ENCODE measurements around the gene CAMTA1.

The CAMTA1 gene

DNA sequence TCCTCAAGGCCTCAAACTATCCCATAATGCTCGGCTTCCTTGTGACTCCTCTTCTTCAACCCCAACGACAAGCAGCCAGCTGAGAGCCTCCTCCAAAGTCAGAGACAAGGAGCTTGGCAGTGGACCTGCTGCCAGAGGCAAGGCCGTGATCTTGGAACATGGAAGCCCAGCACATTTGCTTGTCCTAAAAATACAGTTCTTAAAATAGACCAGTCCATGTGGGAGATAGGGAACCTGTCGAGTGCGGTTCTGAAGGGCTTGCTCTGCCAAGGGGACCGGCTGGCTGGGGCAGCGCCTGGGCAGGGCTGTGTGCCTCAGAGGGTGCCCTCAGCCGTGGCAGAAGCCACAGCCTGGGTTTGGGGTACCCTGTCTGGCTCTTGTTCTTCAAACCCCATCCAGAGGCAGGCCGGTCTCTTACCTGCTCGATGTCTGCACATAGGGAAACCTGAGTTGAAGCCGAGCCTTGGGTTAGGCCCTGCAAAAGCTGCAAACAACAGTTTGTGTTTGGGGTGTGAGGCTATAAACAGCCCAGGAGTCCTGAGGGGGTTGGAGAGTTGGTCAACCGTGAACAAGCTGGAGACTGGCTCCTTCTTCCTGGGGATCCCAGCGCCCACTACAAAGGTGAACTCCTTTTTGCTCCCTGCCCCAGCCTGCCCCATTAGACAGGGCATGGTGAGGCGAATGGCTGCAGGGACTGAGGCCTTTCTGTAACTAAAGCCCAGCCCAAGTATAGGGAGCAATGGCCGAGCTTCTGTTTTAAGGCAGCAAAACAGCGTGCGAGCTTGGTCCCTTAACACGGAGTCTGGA lies 228.8 kb downstream of the CAMTA1 start:
- no peak for DNase-seq

DNA sequence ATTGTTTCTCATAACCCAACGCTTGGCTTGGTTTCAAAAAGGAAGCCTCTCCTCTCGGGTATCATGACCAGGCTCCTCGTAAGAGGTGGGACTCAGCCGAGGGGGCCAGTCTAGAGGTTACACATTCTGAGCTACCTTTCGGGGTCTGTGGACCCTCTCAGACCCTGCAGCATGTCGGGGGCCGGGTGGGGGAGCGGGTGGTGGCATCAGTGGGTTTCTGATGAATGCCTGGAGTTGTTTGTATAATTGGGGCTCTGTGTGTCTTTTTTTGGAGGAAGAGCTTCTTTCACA lies 229.3 kb downstream of the CAMTA1 start:
- DNase-seq = no peak

DNA sequence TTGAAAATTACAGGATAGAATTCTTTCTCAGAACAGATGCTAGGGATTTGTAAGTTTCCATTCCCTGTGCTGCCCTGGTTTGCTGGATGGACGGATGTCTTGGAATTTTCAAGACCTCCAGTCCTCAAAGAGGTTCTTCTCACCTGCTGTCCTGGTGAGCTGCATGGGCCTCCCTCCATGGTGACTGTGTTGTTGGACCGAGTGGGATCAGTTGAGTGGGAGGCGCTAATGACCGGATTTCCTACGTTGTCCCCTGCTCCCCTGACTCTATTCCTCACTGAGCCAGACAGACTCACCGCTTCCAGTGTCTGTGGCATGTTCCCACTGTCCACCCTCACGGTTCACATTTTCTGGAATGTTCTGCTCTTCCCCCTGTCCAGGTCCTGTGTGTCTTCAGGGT lies 229.8 kb downstream of the CAMTA1 start:
- DNase-seq = no peak

DNA sequence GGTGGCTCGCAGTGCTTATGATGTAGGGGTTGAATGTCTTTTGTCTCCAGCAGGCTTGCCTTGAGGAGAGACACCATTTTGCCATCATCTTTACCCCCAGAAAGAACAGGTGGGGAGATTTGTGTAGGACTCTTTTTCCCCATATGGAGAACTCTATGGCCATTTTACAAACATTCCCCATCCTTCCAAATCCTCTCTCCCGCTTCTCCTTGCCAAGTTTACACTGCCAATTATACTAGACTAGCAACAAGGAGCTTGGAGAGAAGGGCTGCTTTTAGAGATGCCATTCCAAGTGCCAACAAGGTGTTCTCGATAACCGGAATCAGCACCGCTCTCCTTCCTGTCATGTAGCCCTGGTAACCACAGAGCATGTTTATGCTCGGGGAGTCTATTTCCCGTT lies 233.1 kb downstream of the CAMTA1 start:
- no peak for DNase-seq

DNA sequence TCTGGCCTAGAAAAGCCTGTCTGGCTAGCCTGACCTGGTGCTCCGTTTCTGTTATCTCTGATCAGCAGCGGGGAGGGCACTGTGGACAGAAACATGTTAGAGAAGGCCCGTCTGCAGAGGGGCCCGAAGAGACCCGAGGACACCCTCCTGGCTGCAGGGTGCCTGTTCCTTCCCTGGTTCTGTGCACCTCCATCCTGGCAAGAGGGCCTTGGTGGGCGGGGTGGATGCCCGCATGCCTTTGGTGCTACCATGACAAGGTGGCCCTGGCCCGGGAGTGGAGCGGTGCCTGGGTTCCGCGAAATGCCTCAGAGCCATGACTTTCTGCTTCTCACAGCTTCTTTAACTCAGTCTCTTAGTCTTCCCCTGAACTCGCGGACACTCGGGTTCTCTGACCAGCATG lies 233.6 kb downstream of the CAMTA1 start:
- DNase-seq = no peak

DNA sequence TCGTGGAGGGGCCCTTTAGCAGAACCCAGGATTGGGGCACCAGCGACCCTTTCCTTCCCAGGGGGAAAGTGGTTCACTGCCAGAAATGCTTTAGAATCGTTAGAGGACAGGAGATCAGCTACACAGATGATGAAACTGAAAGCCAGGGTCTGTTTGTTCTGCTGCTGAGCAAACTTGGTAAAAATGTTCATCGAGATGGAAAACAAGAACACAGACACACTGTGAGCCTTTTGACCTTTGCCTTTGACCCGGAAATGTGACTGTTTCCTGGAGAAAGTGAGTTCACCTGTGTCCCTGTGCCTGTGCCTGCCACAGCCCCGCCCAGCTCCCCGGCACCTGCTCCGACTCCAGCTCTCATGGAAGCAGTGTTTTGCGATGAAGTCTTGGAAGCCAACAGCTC lies 234.3 kb downstream of the CAMTA1 start:
- no peak for DNase-seq

DNA sequence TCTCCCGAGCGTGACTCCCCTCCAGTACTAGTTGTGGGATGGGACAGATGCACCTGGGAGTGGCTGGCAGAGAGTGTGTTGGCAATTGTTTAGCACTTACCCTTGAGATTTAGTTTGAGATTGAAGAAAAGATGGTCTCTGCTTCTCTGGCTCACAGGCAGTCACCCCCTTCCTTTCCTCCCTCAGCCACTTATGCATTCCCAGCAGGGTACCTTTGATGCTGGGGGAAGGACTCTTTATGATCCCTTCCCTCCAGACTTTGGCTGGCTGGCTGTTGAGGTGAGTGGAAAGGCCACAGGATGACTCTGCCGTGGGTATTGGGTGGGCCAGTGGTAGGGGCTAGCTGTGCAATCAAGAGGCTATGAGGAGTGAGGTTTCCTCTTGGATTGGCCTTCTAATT lies 236.8 kb downstream of the CAMTA1 start:
- no peak for DNase-seq

DNA sequence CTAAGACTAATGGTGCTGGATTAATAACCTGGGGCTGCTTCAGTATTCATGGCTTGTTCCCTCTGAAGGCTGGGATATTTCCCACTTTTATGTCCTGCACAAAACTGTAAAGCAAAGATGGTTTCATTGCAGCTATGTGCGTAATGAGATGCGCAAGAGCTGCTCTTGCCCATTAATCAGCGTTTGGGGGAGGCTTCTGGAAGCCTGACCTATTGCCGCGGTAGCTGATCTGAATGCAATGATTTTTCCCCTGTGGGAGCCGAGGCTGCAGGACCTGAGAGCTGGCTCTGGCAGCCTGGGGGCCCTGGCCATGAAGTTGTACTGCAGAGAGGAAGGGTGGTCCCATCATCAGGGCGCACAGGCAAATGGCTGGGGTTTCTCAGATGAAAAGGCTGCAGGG lies 239.8 kb downstream of the CAMTA1 start:
- DNase-seq = no peak

DNA sequence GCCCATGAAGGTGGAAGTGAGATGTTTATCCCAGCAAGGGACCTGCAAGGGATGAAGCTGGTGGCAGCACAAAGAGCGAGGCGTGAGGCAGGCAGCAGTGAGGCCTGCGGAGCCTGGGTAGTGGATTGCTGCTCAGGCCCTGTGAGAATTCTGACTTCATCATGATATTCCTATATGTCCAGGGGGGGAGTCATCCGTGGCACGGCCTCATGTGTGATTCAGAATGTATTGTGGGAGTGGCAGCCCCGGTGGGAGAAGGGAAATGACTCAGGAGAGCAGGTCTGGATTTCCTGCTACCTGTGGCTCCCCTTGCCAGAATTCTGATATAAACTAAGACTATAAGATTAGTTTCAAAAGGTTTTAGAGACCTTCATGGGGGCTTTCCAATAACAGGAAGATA lies 240.9 kb downstream of the CAMTA1 start:
- DNase-seq = no peak

DNA sequence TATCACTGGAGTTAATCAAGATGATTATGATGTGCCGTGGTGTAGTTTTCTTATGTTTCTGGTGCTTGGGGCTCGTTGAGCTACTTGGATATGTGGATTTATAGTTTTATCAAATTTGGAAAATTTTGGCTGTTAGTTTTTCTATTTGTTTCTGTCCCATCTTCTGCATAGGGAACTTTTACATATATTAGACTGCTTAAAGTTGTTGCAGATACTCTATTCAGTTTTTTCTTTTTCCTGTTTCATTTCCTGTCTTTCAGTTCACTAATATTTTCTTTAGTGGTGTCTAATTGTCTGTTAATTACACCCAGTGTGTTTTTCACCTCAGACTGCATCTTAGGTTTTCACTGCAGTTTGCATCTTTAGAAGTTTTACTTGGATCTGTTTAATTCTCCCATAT lies 247.7 kb downstream of the CAMTA1 start:
- no peak for DNase-seq

DNA sequence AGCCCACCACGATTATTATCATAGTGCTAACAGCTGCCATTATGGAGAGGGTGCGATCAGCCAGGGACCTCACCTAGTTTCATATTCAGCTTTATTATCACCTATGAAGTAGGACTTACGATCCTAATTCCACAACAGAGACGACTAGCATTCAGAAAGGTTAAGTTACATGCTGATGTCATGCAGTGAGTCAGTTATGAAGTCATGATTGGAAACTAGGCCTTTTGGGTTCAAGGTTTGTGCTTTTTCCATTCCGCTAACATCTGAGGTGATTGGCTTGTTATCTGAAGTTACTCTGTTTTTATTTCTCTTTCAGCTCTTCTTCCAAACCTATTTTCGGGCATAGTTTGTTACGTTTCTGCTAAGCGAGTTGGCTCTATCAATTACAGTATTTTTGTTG lies 251.1 kb downstream of the CAMTA1 start:
- DNase-seq = no peak

DNA sequence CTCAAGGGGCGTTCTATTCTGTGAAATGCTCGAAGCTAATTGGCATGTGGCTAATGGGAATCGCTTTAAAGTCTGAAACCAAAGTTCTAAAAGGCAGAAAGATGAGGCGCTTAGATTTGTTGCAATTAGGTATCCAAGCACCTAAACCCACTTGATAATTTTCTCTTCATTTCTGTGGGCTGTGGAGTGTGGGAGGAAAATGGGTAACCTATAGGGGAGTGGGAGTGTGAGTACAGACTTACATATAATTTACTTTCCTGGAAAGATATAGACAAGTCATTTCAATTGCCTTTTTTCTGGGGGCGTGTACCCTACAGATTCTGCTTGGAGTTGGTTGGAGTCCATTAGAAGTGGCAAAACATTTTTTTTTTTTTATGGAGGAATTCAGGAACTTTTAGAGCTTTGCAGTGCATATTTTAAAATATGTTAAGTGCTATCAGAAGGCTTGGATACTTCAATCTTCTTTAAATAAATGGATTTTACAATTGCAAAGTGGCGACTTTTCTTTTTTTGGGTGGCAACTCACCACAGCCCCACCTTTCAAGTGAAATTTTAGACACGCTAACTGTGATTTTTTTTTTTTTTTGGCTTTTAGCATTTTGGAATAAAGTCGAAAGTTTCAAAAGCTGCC lies 254.5 kb downstream of the CAMTA1 start:
- no peak for DNase-seq

DNA sequence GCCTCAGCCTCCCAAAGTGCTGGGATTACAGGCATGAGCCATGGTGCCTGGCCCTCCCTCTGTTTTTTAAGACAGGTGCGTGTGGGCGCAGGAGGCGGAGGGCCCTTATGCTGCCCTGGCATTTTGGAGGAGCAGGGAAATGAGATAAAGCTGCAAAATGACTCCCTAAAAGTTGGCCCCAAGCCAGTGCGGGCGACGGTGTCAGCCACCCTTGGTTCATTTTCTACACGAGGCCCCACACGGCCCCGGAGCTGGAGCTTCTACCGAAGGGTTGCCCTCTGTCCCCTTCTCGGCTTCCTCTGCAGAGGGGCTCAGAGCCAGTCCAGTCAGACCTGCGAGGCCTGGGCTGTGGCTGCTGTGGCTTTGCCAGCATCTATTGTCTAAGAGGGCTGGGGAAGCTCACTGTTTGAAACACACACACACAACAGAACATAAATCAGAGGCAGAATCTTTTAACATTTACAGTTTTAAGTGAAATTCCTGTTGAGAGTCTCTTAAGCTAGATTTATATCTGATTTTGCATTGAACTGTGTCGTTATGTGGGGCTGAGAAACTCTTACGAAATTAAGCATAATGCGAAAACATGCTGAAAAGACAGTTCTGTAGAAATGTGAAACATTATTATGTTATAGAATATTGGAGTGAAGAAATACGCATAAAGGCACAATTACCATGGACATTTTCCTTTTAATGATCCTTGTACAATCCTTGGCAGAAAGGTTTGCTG lies 255.9 kb downstream of the CAMTA1 start:
- DNase-seq = no peak

DNA sequence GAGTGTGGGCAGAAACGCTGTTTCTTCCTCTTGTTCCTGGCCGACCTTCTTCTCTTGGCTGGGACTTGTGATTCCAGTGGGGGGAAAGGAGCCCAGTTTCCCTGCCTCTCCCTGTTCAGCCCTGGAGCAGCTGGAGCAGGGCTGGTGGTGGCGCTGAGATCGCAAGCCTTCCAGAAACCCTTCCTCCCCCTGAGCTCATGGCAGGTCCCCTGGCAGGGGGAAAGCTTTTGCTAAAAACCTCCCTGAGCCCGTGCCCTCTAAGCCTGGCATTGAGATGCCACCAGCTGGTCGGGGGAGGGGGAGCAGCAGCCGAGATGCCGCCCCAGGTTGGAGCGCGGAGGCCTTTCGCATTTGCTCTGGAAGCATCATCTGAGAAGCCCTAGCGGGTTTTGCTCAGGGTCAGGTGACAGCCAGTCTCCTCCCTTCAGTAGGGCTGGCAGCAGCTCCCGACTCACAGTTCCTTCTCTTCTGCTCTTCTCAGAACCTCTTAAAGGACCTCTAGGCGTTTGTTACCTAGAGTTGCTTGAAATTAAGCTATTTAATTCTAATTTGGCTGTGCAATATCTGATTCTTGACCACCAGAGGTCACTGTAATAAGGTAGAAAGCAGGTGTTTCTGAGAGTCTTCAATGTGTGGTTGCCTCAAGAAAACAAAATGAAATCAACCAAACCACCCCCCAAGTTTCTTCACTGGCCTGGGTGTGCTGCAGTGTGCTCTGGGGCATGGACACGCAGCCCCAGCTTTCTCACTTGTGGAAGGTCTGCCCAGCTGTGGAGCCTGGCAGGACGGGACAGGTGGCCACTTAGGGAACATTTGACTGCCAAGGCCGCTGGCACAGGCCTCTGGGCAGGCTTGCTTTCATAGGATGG lies 257.3 kb downstream of the CAMTA1 start:
- no peak for DNase-seq

DNA sequence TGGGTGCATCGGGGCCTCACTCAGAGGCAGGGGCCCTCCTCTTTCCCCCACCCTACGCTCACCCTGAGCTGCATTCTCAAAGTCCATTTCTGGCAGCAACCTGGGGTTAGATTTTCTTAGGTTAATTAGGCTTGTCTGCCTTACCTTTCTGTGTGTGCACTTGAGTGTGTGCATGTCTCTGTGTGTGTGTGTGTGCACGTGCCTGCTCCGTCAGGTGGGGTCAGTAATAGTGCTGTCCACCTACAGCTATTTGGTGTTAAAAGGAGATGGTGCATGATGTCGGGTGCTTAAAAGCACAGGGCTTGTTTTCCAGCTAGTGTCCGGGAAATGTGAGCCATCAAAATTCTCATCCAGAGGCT lies 257.9 kb downstream of the CAMTA1 start:
- DNase-seq = no peak

DNA sequence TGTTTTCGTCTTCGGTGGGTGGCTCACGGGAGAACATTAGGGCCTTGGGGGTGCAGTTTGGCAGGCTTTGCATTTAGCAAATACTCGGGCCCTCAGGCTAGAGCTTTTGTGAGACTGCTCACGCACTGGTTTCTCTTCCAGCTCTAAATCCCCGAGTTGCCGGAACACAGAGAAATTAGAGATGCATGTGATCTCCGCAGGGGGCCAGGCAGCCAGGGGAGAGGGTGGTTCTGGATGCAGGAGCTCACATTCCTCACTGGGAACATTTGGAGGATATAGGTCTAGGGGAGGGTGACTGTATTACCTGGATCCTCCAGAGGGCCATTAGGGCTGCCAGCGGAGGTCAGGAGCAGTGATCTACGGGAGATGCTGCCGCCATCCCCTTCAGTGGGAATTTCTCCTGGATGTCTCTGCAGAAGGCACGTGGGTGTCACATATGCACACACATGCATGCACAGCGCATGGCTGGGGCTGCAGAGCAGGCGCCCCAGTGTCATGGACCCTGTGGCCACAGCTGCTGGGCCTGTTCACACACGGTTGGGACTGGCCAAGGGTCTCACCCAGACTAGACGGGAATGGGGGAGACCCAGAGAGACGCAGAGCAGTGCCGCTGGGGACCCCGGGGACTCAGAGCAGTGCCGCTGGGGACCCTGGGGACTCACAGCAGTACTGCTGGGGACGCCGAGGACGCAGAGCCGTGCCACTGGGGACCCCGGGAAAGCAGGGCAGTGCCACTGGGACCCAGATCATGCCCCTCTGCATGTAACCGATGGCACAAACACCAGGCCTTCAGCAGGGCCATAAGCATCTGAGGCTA lies 258.7 kb downstream of the CAMTA1 start:
- DNase-seq = no peak

DNA sequence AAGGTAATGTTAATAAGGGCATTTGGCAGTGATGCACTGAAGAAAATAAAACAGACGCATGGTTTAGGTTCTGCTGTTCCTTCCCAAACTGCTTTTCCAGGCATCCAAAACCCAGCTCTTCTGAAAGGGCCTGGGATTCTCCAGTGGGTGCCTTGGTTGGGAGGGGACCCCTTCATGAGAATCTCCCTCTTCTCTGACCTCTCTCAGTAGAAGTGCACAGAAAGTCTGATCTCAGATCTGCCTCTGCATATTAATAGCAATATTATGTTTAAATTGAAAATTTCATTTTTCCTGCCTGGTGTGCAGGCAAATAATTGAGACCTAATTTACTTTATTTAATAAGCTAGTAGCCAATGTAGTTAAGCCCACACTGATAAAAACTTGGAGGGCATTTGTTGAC lies 260.6 kb downstream of the CAMTA1 start:
- no peak for DNase-seq

DNA sequence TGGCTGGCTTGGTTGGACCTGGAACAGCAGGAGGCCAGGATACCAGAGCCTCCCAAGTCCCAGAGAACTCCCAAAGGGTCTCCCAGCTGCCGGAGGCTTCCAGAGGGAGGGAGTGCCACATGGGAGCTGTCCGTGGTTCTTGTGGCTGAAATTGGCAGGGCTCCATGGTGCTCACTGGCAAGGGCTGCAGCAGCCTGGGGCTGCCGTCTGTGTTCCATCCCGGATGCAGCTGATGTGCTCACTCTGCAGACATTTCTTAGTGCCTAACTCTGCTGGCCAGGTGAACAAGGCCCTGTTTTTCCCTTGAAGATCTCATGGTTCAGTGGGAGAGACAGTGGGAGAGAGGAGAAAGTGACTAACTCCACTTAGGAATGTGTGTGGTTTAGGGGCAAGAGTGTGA lies 261.1 kb downstream of the CAMTA1 start:
- no peak for DNase-seq

DNA sequence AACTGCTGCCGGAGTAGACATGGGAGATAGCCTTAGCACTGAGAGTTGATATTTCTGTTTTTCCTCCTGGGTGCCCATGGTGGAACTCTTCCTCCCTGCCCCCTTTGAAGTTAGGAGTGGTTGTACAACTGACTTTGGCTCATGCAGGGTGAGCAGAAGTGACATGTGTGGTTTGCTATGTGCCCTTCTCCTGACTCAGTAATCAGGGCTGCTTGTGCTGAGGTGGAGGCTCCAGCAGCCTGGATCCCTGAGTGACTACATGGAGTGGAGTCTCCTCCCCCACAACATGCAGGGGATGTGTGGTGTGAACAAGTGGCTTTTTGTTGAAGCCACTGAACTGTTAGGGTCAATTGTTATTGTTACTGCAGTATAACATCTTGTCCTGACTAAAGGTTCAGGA lies 261.6 kb downstream of the CAMTA1 start:
- DNase-seq = no peak

DNA sequence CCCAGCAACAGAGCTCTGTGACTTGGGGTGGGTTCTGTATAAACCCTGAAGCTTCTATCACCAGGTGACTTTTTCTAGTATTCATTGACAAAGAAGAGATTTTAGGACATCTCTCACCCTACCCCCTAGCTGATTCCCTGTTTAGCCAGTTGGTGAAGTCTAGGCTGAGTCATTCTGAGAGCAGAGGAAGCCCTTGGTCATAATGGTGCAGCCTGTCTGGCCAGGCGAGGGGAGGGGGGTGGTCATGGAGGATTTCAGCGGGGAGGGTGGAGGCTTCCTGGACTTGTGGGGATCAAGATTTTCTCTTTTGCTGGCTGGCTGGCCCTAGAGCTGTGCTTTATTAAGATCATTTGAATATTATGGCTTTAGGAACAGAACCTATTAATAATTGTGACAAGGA lies 262.6 kb downstream of the CAMTA1 start:
- no peak for DNase-seq

DNA sequence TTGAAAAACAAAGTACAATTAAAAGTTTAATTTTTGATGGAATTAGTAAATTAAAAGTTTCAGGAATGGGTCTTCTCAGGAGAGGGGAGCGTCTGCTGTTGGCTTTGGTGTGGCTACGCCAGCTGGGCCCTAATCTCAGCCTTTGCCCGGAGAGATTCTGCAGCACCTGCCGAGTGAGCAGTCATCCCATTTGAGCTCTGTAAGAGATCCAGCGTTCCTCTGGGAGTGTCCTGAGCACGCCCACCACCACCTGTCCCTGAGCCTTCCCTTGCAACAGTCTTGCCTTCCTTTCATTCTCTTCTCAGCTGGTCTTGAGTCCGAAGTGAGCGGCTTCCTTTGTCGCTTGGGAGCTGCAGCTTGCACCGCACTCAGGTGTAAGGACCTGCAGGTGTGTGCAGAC lies 263.1 kb downstream of the CAMTA1 start:
- no peak for DNase-seq

DNA sequence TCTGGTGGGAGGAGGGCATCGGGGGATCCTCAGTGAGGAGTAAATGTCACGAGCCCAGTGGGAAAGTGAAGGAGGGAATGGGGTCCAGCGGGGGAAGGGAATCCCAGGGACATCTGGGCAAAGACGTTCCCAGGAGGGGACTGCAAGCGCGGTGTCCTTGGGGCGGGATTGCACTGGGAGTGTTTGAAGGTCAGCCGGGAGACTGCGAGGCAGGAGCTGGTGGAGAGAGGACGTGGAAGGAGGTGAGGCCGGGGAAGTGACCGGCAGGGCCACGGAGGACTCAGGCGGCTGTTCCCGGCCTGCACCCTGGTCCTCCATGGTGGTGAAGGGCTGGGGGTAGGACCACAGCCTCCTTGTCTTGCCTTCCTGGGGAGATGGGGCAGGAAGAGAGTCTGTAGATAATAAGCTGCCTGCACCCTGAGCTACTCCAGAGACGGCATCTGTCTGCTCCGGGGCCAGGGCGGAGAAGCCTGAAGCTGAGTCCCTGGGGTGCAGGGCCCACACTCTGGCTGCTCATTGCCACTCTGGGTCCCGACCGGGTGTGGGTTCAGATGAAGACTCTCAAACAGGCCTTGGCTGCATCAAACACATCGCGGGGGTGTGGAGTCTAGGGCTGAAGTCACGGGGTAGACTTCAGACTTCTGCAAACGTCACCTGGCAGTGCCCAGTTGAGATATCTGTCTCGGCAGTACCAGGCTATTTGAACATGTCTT lies 264.8 kb downstream of the CAMTA1 start:
- DNase-seq = no peak

Data from NCI-H510A (cell line).